Left lobe of liver (tissue), 2 donors: ENCODE data around the gene RHBDL3. TPM values are rescaled to one million over a fixed set of nuclear protein-coding genes. Genes with fewer than 3 reads are reported as not detected.
"Not testable (repeated sequence)": the region's sequence is repeated elsewhere in the genome, so short reads cannot be mapped to it uniquely, and the experiment has no call there.

Experiments
- ATAC-seq: fragments of 200-7000 bp; cut with Tn5 transposase; one replicate; pipeline ENCODE4 v1.9.1; 2020; ENCODE audit warnings: mild to moderate bottlenecking, moderate library complexity
- DNase-seq: peaks from one replicate; pipeline ENCODE4 v3.0.0-alpha.2; 2020; ENCODE audit warnings: low spot score
- total RNA-seq: library from RNA; stranded (reverse); gene quantifications from one replicate; pipeline ENCODE4 v1.2.1, GENCODE V29; 2021
- donor health status: DM: no; HTN: no; CAD: no; lungs with moderate emphysema.
- donor health status: DM: no; HTN: yes; CAD: no.

Gene RHBDL3
- total RNA-seq, 1 donor from 2014 or later = 0.15 TPM

- DNase-seq (no peak), ATAC-seq (no peak)
Observed at GRCh38 chr17:32289471-32290070, 23.9 kb downstream of the RHBDL3 start.

GRCh38 chr17:32292094-32292493, 26.5 kb downstream of the RHBDL3 start:
- no peak for DNase-seq
- ATAC-seq = no peak

GRCh38 chr17:32297424-32297823, 31.8 kb downstream of the RHBDL3 start:
- ATAC-seq = no peak
- no peak for DNase-seq

GRCh38 chr17:32297860-32298259, 32.2 kb downstream of the RHBDL3 start:
- ATAC-seq (no peak), DNase-seq (no peak)

- ATAC-seq (no peak), DNase-seq (no peak)
Observed at GRCh38 chr17:32298298-32298697, 32.7 kb downstream of the RHBDL3 start.

GRCh38 chr17:32298721-32299579, 33.3 kb downstream of the RHBDL3 start:
- ATAC-seq (no peak), DNase-seq (no peak)

- DNase-seq (no peak), ATAC-seq (no peak)
Observed at GRCh38 chr17:32299580-32300164, 34.0 kb downstream of the RHBDL3 start.

GRCh38 chr17:32302037-32302436, 36.4 kb downstream of the RHBDL3 start:
- no peak for DNase-seq
- no peak for ATAC-seq

- DNase-seq = no peak
- peak; percentile 62 for ATAC-seq
Observed at GRCh38 chr17:32302860-32303649, 37.4 kb downstream of the RHBDL3 start.

GRCh38 chr17:32303781-32304288, 38.2 kb downstream of the RHBDL3 start:
- DNase-seq = no peak
- no peak for ATAC-seq

- DNase-seq = no peak
- no peak for ATAC-seq
Observed at GRCh38 chr17:32305049-32305448, 39.4 kb downstream of the RHBDL3 start.

- no peak for ATAC-seq
Observed at GRCh38 chr17:32307658-32308057, 42.0 kb downstream of the RHBDL3 start.

GRCh38 chr17:32311028-32311536, 45.5 kb downstream of the RHBDL3 start:
- ATAC-seq (no peak), DNase-seq (no peak)

More at GRCh38 chr17:32307658-32308057, 42.0 kb downstream of the RHBDL3 start:
- DNase-seq = no peak

- no peak for DNase-seq
- no peak for ATAC-seq
Observed at GRCh38 chr17:32314636-32315035, 49.0 kb downstream of the RHBDL3 start.

GRCh38 chr17:32315171-32315570, 49.5 kb downstream of the RHBDL3 start:
- no peak for DNase-seq

GRCh38 chr17:32316653-32317052, 51.0 kb downstream of the RHBDL3 start:
- not testable (repeated sequence) for DNase-seq, ATAC-seq

More at GRCh38 chr17:32315171-32315570, 49.5 kb downstream of the RHBDL3 start:
- ATAC-seq = no peak

- ATAC-seq (no peak), DNase-seq (no peak)
Observed at GRCh38 chr17:32317353-32317752, 51.7 kb downstream of the RHBDL3 start.

- DNase-seq (no peak), ATAC-seq (no peak)
Observed at GRCh38 chr17:32318071-32318470, 52.4 kb downstream of the RHBDL3 start.

- DNase-seq = peak; percentile 70
- peak; percentile 86 for ATAC-seq
Observed at GRCh38 chr17:32319548-32319905, 53.9 kb downstream of the RHBDL3 start.

- ATAC-seq, DNase-seq: not testable (repeated sequence)
Observed at GRCh38 chr17:32320080-32320479, 54.4 kb downstream of the RHBDL3 start.

GRCh38 chr17:32320847-32321246, 55.2 kb downstream of the RHBDL3 start:
- DNase-seq (no peak), ATAC-seq (no peak)
